GM23248 (cell line): ENCODE data around the gene PPP1R9A. TPM values are rescaled to one million over a fixed set of nuclear protein-coding genes. Genes with fewer than 3 reads are reported as not detected.

Experiments used
- DNase-seq: peaks from one replicate; pipeline ENCODE4 v3.0.0-alpha.2; 2015
- H2AFZ ChIP-seq: fragments of 200-600 bp; sonication (generic); 2 replicates; pipeline ENCODE4 v1.6.1; 2016; ENCODE audit warnings: antibody characterized with exemption
- H3F3A ChIP-seq: fragments of 200-600 bp; sonication (generic); 2 replicates; pipeline ENCODE4 v1.6.1; 2016; ENCODE audit warnings: mild to moderate bottlenecking, antibody characterized with exemption, mixed run types; ENCODE audit not compliant: insufficient read depth
- H3K27ac ChIP-seq: fragments of 200-600 bp; sonication (generic); 2 replicates; pipeline ENCODE4 v1.5.1; 2016; ENCODE audit warnings: mild to moderate bottlenecking
- H3K27me3 ChIP-seq: fragments of 200-600 bp; sonication (generic); replicated peaks from 2 replicates; pipeline ENCODE4 v1.6.1; 2016; ENCODE audit warnings: mild to moderate bottlenecking; ENCODE audit not compliant: insufficient read depth
- H3K36me3 ChIP-seq: fragments of 200-600 bp; sonication (generic); 2 replicates; pipeline ENCODE4 v1.6.1; 2016; ENCODE audit warnings: low read depth, mild to moderate bottlenecking
- H3K4me1 ChIP-seq: fragments of 200-600 bp; sonication (generic); 2 replicates; pipeline ENCODE4 v1.6.1; 2016; ENCODE audit warnings: mild to moderate bottlenecking; ENCODE audit not compliant: insufficient read depth
- H3K4me2 ChIP-seq: fragments of 200-600 bp; sonication (generic); one replicate; pipeline ENCODE4 v1.6.1; 2016; ENCODE audit warnings: mild to moderate bottlenecking; ENCODE audit not compliant: unreplicated experiment
- H3K4me3 ChIP-seq: fragments of 200-600 bp; sonication (generic); 2 replicates; pipeline ENCODE4 v1.5.1; 2016; ENCODE audit warnings: mild to moderate bottlenecking
- H3K79me2 ChIP-seq: fragments of 200-600 bp; sonication (generic); 2 replicates; pipeline ENCODE4 v1.6.1; 2016; ENCODE audit warnings: mild to moderate bottlenecking; ENCODE audit not compliant: insufficient read depth
- H3K9ac ChIP-seq: fragments of 200-600 bp; sonication (generic); 2 replicates; pipeline ENCODE4 v1.6.1; 2016; ENCODE audit warnings: mild to moderate bottlenecking
- H3K9me2 ChIP-seq: fragments of 200-600 bp; sonication (generic); 2 replicates; pipeline ENCODE4 v1.6.1; 2016; ENCODE audit warnings: mixed run types, mild to moderate bottlenecking, moderate library complexity; ENCODE audit not compliant: insufficient read depth
- H3K9me3 ChIP-seq: fragments of 200-600 bp; sonication (generic); one replicate; pipeline ENCODE4 v1.6.1; 2017; ENCODE audit warnings: low read depth
- H4K20me1 ChIP-seq: fragments of 200-600 bp; sonication (generic); 2 replicates; pipeline ENCODE4 v1.6.0; 2016; ENCODE audit not compliant: insufficient read depth
- EZH2 ChIP-seq: fragments of 200-600 bp; sonication (generic); IDR thresholded peaks from 2 replicates; pipeline ENCODE4 v1.6.1; 2018; ENCODE audit warnings: antibody characterized with exemption, mild to moderate bottlenecking; ENCODE audit not compliant: insufficient read depth, poor library complexity, severe bottlenecking
- EZH2phosphoT487 ChIP-seq: fragments of 200-600 bp; sonication (generic); IDR thresholded peaks from 2 replicates; pipeline ENCODE4 v1.6.1; 2018; ENCODE audit warnings: antibody characterized with exemption, moderate library complexity, mild to moderate bottlenecking, low read depth; ENCODE audit not compliant: insufficient read depth
- whole genome bisulfite sequencing, 2 experiments: methylation state at CpG; one replicate each; pipeline ENCODE4 v1.1.6; 2015 to 2017; ENCODE audit warnings: low lambda C conversion rate in 2 of 2, low coverage in 1 of 2; ENCODE audit errors: missing lambda C conversion rate in 2 of 2; 5-methylcytosine and 5-hydroxymethylcytosine counted together
- in situ Hi-C: fragments of 300-500 bp; cut with MboI; formaldehyde crosslinking; loops from 2 replicates; pipeline ENCODE4 v1.15.0; 2020
- polyA plus RNA-seq: library from polyadenylated mRNA; unstranded; fragments of >200 nt; fragmentation: Nextera tagmentation; extraction: Ambion mirVana; gene quantifications from 2 replicates; pipeline ENCODE4 v1.2.1, GENCODE V29; 2016
- total RNA-seq: library from RNA; depleted of rRNA; stranded (reverse); fragments of >200 nt; shearing (Covaris generic); gene quantifications from 2 replicates; pipeline ENCODE4 v1.2.3, GENCODE V29; 2014

The PPP1R9A gene
- total and polyA plus RNA-seq, 2 experiments from 2014 or later = 0.03 TPM; not detected in 1

- H3K4me2 ChIP-seq = no peak overlapping the region
- WGBS, 2 experiments = 32 to 38% methylated on average over 3 of the region's 3 CpGs
- H3K4me1 ChIP-seq = no peaks in the 10 kb centered on the region
- in situ Hi-C loops = no loop called here
- no peak overlapping the region for H3K9ac ChIP-seq
- H3K27me3 ChIP-seq = peaks cover 3% of the 10 kb centered on the region; the same call in 1 of the 2 replicates
- no peak overlapping the region for H3K27ac ChIP-seq
- TF ChIP-seq EZH2 (no peak), EZH2phosphoT487 (no peak)
- H3K79me2 ChIP-seq = no peaks in the 10 kb centered on the region
- H3K9me3 ChIP-seq = no peaks in the 10 kb centered on the region
- no peak for DNase-seq
- no peaks in the 10 kb centered on the region for H3K9me2 ChIP-seq
- no peaks in the 10 kb centered on the region for H3F3A ChIP-seq
- no peaks in the 10 kb centered on the region for H3K36me3 ChIP-seq
- no peaks in the 10 kb centered on the region for H4K20me1 ChIP-seq
- H3K4me3 ChIP-seq = no peak overlapping the region
- H2AFZ ChIP-seq = no peak overlapping the region
Measured at GRCh38 chr7:94941844-94942632, 34.6 kb downstream of the PPP1R9A start.

- no peak overlapping the region for H3K27ac ChIP-seq
- no peaks in the 10 kb centered on the region for H3K4me1 ChIP-seq
- H3K27me3 ChIP-seq = peaks cover 3% of the 10 kb centered on the region; the same call in 1 of the 2 replicates
- no peak overlapping the region for H3K4me3 ChIP-seq
- TF ChIP-seq EZH2phosphoT487 = no peak
- TF ChIP-seq EZH2 = no peak
- DNase-seq = no peak
- no peaks in the 10 kb centered on the region for H3F3A ChIP-seq
- H3K9me3 ChIP-seq = no peaks in the 10 kb centered on the region
- no peaks in the 10 kb centered on the region for H3K9me2 ChIP-seq
- in situ Hi-C loops = no loop called here
- no peaks in the 10 kb centered on the region for H4K20me1 ChIP-seq
- no peaks in the 10 kb centered on the region for H3K36me3 ChIP-seq
- no peak overlapping the region for H3K4me2 ChIP-seq
- H3K79me2 ChIP-seq = no peaks in the 10 kb centered on the region
- H2AFZ ChIP-seq = no peak overlapping the region
- no peak overlapping the region for H3K9ac ChIP-seq
Measured at GRCh38 chr7:94943134-94943533, 35.7 kb downstream of the PPP1R9A start.

GRCh38 chr7:94949532-94949931, 42.1 kb downstream of the PPP1R9A start:
- no peak overlapping the region for H2AFZ ChIP-seq
- no peaks in the 10 kb centered on the region for H4K20me1 ChIP-seq
- H3K4me2 ChIP-seq = no peak overlapping the region
- H3K27ac ChIP-seq = no peak overlapping the region
- no peak overlapping the region for H3K4me3 ChIP-seq
- H3K36me3 ChIP-seq = no peaks in the 10 kb centered on the region
- no peaks in the 10 kb centered on the region for H3K79me2 ChIP-seq
- H3K4me1 ChIP-seq = no peaks in the 10 kb centered on the region
- in situ Hi-C loops = no loop called here
- H3F3A ChIP-seq = no peaks in the 10 kb centered on the region
- no peaks in the 10 kb centered on the region for H3K9me3 ChIP-seq
- H3K9me2 ChIP-seq = no peaks in the 10 kb centered on the region
- no peak for TF ChIP-seq EZH2
- TF ChIP-seq EZH2phosphoT487 = no peak
- no peak overlapping the region for H3K9ac ChIP-seq
- WGBS, 2 experiments = 71 to 86% methylated on average over 1 of the region's 1 CpG
- DNase-seq = no peak
- peaks cover 3% of the 10 kb centered on the region for H3K27me3 ChIP-seq

GRCh38 chr7:94955807-94956206, 48.4 kb downstream of the PPP1R9A start:
- H3K4me1 ChIP-seq = no peaks in the 10 kb centered on the region
- no peaks in the 10 kb centered on the region for H3F3A ChIP-seq
- H4K20me1 ChIP-seq = no peaks in the 10 kb centered on the region
- H3K79me2 ChIP-seq = no peaks in the 10 kb centered on the region
- 0 out of 2 replicates have a peak, but pooled peaks cover 4% of the 10 kb centered on the region for H3K27me3 ChIP-seq
- H2AFZ ChIP-seq = no peak overlapping the region
- H3K9me2 ChIP-seq = no peaks in the 10 kb centered on the region
- TF ChIP-seq EZH2phosphoT487 = no peak
- no peak for TF ChIP-seq EZH2
- no peak overlapping the region for H3K27ac ChIP-seq
- H3K9ac ChIP-seq = no peak overlapping the region
- DNase-seq = no peak
- H3K9me3 ChIP-seq = no peaks in the 10 kb centered on the region
- H3K36me3 ChIP-seq = no peaks in the 10 kb centered on the region
- WGBS, 2 experiments = 51 to 58% methylated on average over 3 of the region's 3 CpGs
- H3K4me3 ChIP-seq = no peak overlapping the region
- in situ Hi-C loops = no loop called here
- H3K4me2 ChIP-seq = no peak overlapping the region
